ENCODE measurements around the gene SEMA3F.

- TF ChIP-seq, protein P1, sequence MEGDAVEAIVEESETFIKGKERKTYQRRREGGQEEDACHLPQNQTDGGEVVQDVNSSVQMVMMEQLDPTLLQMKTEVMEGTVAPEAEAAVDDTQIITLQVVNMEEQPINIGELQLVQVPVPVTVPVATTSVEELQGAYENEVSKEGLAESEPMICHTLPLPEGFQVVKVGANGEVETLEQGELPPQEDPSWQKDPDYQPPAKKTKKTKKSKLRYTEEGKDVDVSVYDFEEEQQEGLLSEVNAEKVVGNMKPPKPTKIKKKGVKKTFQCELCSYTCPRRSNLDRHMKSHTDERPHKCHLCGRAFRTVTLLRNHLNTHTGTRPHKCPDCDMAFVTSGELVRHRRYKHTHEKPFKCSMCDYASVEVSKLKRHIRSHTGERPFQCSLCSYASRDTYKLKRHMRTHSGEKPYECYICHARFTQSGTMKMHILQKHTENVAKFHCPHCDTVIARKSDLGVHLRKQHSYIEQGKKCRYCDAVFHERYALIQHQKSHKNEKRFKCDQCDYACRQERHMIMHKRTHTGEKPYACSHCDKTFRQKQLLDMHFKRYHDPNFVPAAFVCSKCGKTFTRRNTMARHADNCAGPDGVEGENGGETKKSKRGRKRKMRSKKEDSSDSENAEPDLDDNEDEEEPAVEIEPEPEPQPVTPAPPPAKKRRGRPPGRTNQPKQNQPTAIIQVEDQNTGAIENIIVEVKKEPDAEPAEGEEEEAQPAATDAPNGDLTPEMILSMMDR (IDR thresholded peaks at IDR 0.05 in 4 of 5, conservative IDR thresholded peaks at IDR 0.05 in 1 of 5): no peak
- no peak for TF ChIP-seq POLR2A (IDR thresholded peaks at IDR 0.05)
These were observed 1.2 kb upstream of the SEMA3F start for GRCh38 chr3:50153782-50154475.

Measured in gastrocnemius medialis (tissue), 4 donors.